IMR-90 (cell line): ENCODE data around the gene ORC4. TPM values are rescaled to one million over a fixed set of nuclear protein-coding genes. Genes with fewer than 3 reads are reported as not detected.

Source experiments
- ATAC-seq: fragments of 200-7000 bp; cut with Tn5 transposase; 2 replicates; pipeline ENCODE4 v1.9.1; 2020; ENCODE audit warnings: low read depth, mild to moderate bottlenecking, moderate library complexity
- BruUV-seq: library from RNA; stranded (reverse); fragments of 400-500 nt; replicated peaks from 2 replicates; lab custom pipeline; 2021; lab: Mats Ljungman, UMichigan
- CTCF ChIA-PET: fragments of 300-600 bp; formaldehyde crosslinking; extraction: SDS; loops from one replicate; lab custom pipeline; 2021; ENCODE audit warnings: antibody characterized with exemption; lab: Yijun Ruan, JAX
- POLR2A ChIA-PET: fragments of 300-600 bp; sonication (Branson Sonifier 250); formaldehyde crosslinking; loops from one replicate; lab custom pipeline; 2022; ENCODE audit warnings: antibody characterized with exemption; ENCODE audit not compliant: unreplicated experiment; lab: Charles Lee
- DNase-seq: peaks from one replicate; pipeline ENCODE4 v3.0.0; 2013
- H2AFZ ChIP-seq: replicated peaks from 2 replicates; pipeline ENCODE3; 2013; ENCODE audit warnings: low read length, mild to moderate bottlenecking; ENCODE audit not compliant: poor library complexity
- H2AK5ac ChIP-seq: 2 replicates; pipeline ENCODE4 v1.6.1; 2013; ENCODE audit warnings: low read depth, low read length, inconsistent platforms
- H2AK9ac ChIP-seq: replicated peaks from 2 replicates; pipeline ENCODE3; 2013; ENCODE audit warnings: mild to moderate bottlenecking, low read depth, low read length, moderate library complexity; ENCODE audit not compliant: poor library complexity
- H2BK120ac ChIP-seq: 2 replicates; pipeline ENCODE4 v1.6.1; 2013; ENCODE audit warnings: low read depth, low read length, inconsistent platforms
- H2BK15ac ChIP-seq: 3 replicates; pipeline ENCODE4 v1.6.1; 2013; ENCODE audit warnings: low read depth, low read length, inconsistent platforms
- H2BK20ac ChIP-seq: 2 replicates; pipeline ENCODE4 v1.6.1; 2013; ENCODE audit warnings: low read depth, mild to moderate bottlenecking, inconsistent platforms, low read length, moderate library complexity
- H2BK5ac ChIP-seq: 2 replicates; pipeline ENCODE4 v1.6.1; 2013; ENCODE audit warnings: mild to moderate bottlenecking, low read depth, low read length, inconsistent platforms; ENCODE audit not compliant: poor library complexity, severe bottlenecking
- H3K14ac ChIP-seq: replicated peaks from 2 replicates; pipeline ENCODE4 v1.6.1; 2013; ENCODE audit warnings: low read depth, low read length, inconsistent platforms
- H3K18ac ChIP-seq: 2 replicates; pipeline ENCODE4 v1.6.1; 2013; ENCODE audit warnings: low read depth, low read length, control low read depth
- H3K23ac ChIP-seq: 2 replicates; pipeline ENCODE4 v1.6.1; 2013; ENCODE audit warnings: low read depth, low read length, inconsistent platforms
- H3K27ac ChIP-seq: 2 replicates; pipeline ENCODE4 v1.5.1; 2013; ENCODE audit warnings: mild to moderate bottlenecking, control low read depth, low read length; ENCODE audit not compliant: insufficient read depth
- H3K27me3 ChIP-seq: 2 replicates; pipeline ENCODE4 v1.6.1; 2013; ENCODE audit warnings: low read length; ENCODE audit not compliant: control insufficient read depth, insufficient read depth
- H3K36me3 ChIP-seq: 2 replicates; pipeline ENCODE4 v1.6.1; 2013; ENCODE audit warnings: low read length, mixed read lengths; ENCODE audit not compliant: control insufficient read depth, insufficient read depth
- H3K4ac ChIP-seq: 2 replicates; pipeline ENCODE4 v1.6.1; 2013; ENCODE audit warnings: low read depth, low read length, inconsistent platforms
- H3K4me1 ChIP-seq: 2 replicates; pipeline ENCODE4 v1.6.1; 2013; ENCODE audit warnings: low read length, mixed read lengths; ENCODE audit not compliant: control insufficient read depth, insufficient read depth
- H3K4me2 ChIP-seq: 2 replicates; pipeline ENCODE4 v1.6.1; 2013; ENCODE audit warnings: low read depth, mild to moderate bottlenecking, control low read depth, low read length, moderate library complexity
- H3K4me3 ChIP-seq: 2 replicates; pipeline ENCODE4 v1.5.1; 2013; ENCODE audit warnings: low read depth, mild to moderate bottlenecking, control low read depth, low read length, moderate library complexity; ENCODE audit not compliant: insufficient read depth
- H3K56ac ChIP-seq: 2 replicates; pipeline ENCODE4 v1.6.1; 2013; ENCODE audit warnings: low read length, inconsistent platforms; ENCODE audit not compliant: insufficient read depth; ENCODE audit errors: extremely low read depth
- H3K79me1 ChIP-seq, 2 experiments: 2 replicates each; pipeline ENCODE4 v1.6.1; 2013; ENCODE audit warnings: low read length in 2 of 2, inconsistent platforms in 1 of 2, low read depth in 1 of 2
- H3K9ac ChIP-seq: 2 replicates; pipeline ENCODE4 v1.6.1; 2013; ENCODE audit warnings: low read depth, low read length, control low read depth
- H3K9me1 ChIP-seq: 2 replicates; pipeline ENCODE4 v1.6.1; 2013; ENCODE audit warnings: low read length, inconsistent platforms; ENCODE audit not compliant: insufficient read depth
- H3K9me3 ChIP-seq: 2 replicates; pipeline ENCODE4 v1.6.1; 2013; ENCODE audit warnings: low read length; ENCODE audit not compliant: control insufficient read depth, insufficient read depth
- H4K20me1 ChIP-seq: 2 replicates; pipeline ENCODE4 v1.6.1; 2013; ENCODE audit warnings: low read length, inconsistent platforms; ENCODE audit not compliant: insufficient read depth
- H4K5ac ChIP-seq: 2 replicates; pipeline ENCODE4 v1.6.1; 2013; ENCODE audit warnings: mild to moderate bottlenecking, low read depth, low read length, control low read depth
- H4K8ac ChIP-seq, 2 experiments: 2 replicates each; pipeline ENCODE4 v1.6.1; 2013; ENCODE audit warnings: low read depth in 2 of 2, low read length in 2 of 2, control low read depth in 1 of 2, inconsistent platforms in 1 of 2
- H4K91ac ChIP-seq: 2 replicates; pipeline ENCODE4 v1.6.1; 2013; ENCODE audit warnings: low read depth, low read length, inconsistent platforms; ENCODE audit not compliant: insufficient read depth
- CTCF ChIP-seq: conservative IDR thresholded peaks from 2 replicates; pipeline ENCODE4 v1.5.1; 2012; ENCODE audit warnings: mild to moderate bottlenecking, low read depth, low read length, improper control_type of control experiment
- RAD21 ChIP-seq: IDR thresholded peaks from 2 replicates; pipeline ENCODE4 v1.6.1; 2012; ENCODE audit warnings: low read length, improper control_type of control experiment
- RFX5 ChIP-seq: IDR thresholded peaks from 2 replicates; pipeline ENCODE4 v1.8.0; 2012; ENCODE audit warnings: low read depth, mild to moderate bottlenecking, low read length, moderate library complexity
- SMC3 ChIP-seq: fragments of 150-350 bp; IDR thresholded peaks from 2 replicates; pipeline ENCODE4 v1.6.1; 2016; ENCODE audit warnings: low read depth, mild to moderate bottlenecking, antibody characterized with exemption, low read length, moderate library complexity
- WGBS, 2 experiments: methylation state at CpG; one replicate each; pipeline versions ENCODE4 v1.1.5 to v1.1.7; 2013; ENCODE audit warnings: missing lambda C conversion rate in 2 of 2; ENCODE audit not compliant: insufficient read length in 1 of 2; ENCODE audit errors: extremely low coverage in 2 of 2; 5-methylcytosine and 5-hydroxymethylcytosine counted together
- dilution Hi-C: fragments of 300-500 bp; cut with HindIII; formaldehyde crosslinking; loops from one replicate; pipeline ENCODE4 v1.14.3; 2018; ENCODE audit warnings: low sequenced_read_pairs; ENCODE audit not compliant: unreplicated experiment
- in situ Hi-C: fragments of 300-500 bp; cut with MboI; formaldehyde crosslinking; loops from 3 replicates; pipeline ENCODE4 v1.14.3; 2019; ENCODE audit warnings: low sequenced_read_pairs, inconsistent platforms, mixed read lengths
- intact Hi-C: fragments of 100-400 bp; cut with micrococcal nuclease; formaldehyde crosslinking; loops from 2 replicates; pipeline ENCODE4 v1.10.0; 2022
- polyA plus RNA-seq, 3 experiments: library from polyadenylated mRNA; depleted of rRNA; stranded (reverse); fragments of >200 nt; gene quantifications; 2 replicates each; pipeline ENCODE4 v1.2.3, GENCODE V29; 2012; ENCODE audit warnings: low replicate concordance in 1 of 3
- total RNA-seq: library from RNA; depleted of rRNA; stranded (reverse); fragments of >200 nt; gene quantifications from 2 replicates; pipeline ENCODE4 v1.2.3, GENCODE V29; 2012

The ORC4 gene
- total and polyA plus RNA-seq, 2 of the 4 experiments (the other 2 are of a cell fraction): 20.6 to 23.5 TPM

- Histone ChIP-seq H3K56ac (no peak overlapping the region), H3K9ac (no peak overlapping the region), H2BK15ac (no peak overlapping the region), H3K23ac (no peak overlapping the region), H4K8ac (no peak overlapping the region), H4K91ac (no peak overlapping the region), H2AK5ac (no peak overlapping the region), H3K4me3 (no peak overlapping the region), H3K36me3 (no peaks in the 10 kb centered on the region), H3K4me2 (no peak overlapping the region), H3K4ac (no peak overlapping the region), H3K79me1 (peaks cover 11 to 27% of the 10 kb centered on the region in 2 experiments; a peak in 3 of 4 replicates), H3K9me3 (no peaks in the 10 kb centered on the region), H3K18ac (no peak overlapping the region), H4K5ac (no peak overlapping the region), H3K14ac (no peak overlapping the region), H3K27ac (no peak overlapping the region), H3K9me1 (no peaks in the 10 kb centered on the region), H3K4me1 (no peaks in the 10 kb centered on the region; the same call in none of the 2 replicates), H2AFZ (no peak overlapping the region), H2BK20ac (no peak overlapping the region), H2BK5ac (no peak overlapping the region), H3K27me3 (no peaks in the 10 kb centered on the region), H4K20me1 (no peaks in the 10 kb centered on the region), H2AK9ac (no peak overlapping the region), H2BK120ac (no peak overlapping the region)
- ATAC-seq (peak; percentile 95), DNase-seq (peak; percentile 72)
- dilution Hi-C loops: no loop called here
- intact Hi-C loops: loop anchor here (1.0 to 10.0 kb wide), 4 partner anchors 365 to 1000 kb away; no protein-coding TSS in a partner anchor
- ChIA-PET POLR2A (no interaction called here), CTCF (interaction anchor here (0.5 to 1.4 kb wide), 13 partner anchors 10 to 713 kb away, joined by 3 to 17 read pairs (median 3); partner anchors contain the start of genes MBD5 and ORC4)
- TF ChIP-seq CTCF (peak; percentile 99), RAD21 (peak; percentile 96), SMC3 (peak; percentile 98), RFX5 (no peak)
- WGBS, 2 experiments: no CpG with 5 or more reads among the region's 4 CpGs
- in situ Hi-C loops: loop anchor here (5.0 to 25.0 kb wide), 2 partner anchors 522 to 997 kb away; no protein-coding TSS in a partner anchor
- BruUV-seq: no TSS peak
Observed at GRCh38 chr2:147989809-147990403, 30.6 kb downstream of the ORC4 start.
